Activated CD4-positive, alpha-beta T cell treated with anti-CD3 and anti-CD28 coated beads for 36 hours (primary cell): ENCODE results near the gene SH3GL1. TPM values are rescaled to one million over a fixed set of nuclear protein-coding genes. Genes with fewer than 3 reads are reported as not detected.

Experiments used
- ATAC-seq: fragments of 200-7000 bp; cut with Tn5 transposase; one replicate; pipeline ENCODE4 v1.10.0; 2021; ENCODE audit warnings: mild to moderate bottlenecking, moderate library complexity
- CTCF ChIA-PET: fragments of 350-600 bp; sonication (Branson Sonifier 250); formaldehyde crosslinking; loops from one replicate; lab custom pipeline; 2021; ENCODE audit warnings: antibody characterized with exemption; lab: Charles Lee
- POLR2A ChIA-PET: fragments of 350-600 bp; sonication (Branson Sonifier 250); formaldehyde crosslinking; loops from one replicate; lab custom pipeline; 2021; ENCODE audit warnings: antibody characterized with exemption, inconsistent platforms; lab: Charles Lee
- DNase-seq: peaks from one replicate; pipeline ENCODE4 v3.0.0-alpha.2; 2020
- H3K27ac Mint-ChIP-seq: one replicate; pipeline ENCODE4 v1.8.0; 2021; ENCODE audit warnings: mixed read lengths
- H3K27me3 Mint-ChIP-seq: one replicate; pipeline ENCODE4 v1.8.0; 2021; ENCODE audit warnings: mixed read lengths
- H3K36me3 Mint-ChIP-seq: one replicate; pipeline ENCODE4 v1.8.0; 2021; ENCODE audit warnings: low read depth, mixed read lengths
- H3K4me1 Mint-ChIP-seq: one replicate; pipeline ENCODE4 v1.8.0; 2021; ENCODE audit warnings: mixed read lengths
- H3K4me3 Mint-ChIP-seq: one replicate; pipeline ENCODE4 v1.8.0; 2021; ENCODE audit warnings: mild to moderate bottlenecking, moderate library complexity, mixed read lengths
- H3K9me3 Mint-ChIP-seq: one replicate; pipeline ENCODE4 v1.8.0; 2021; ENCODE audit warnings: low read depth, mixed read lengths
- intact Hi-C, 2 experiments: fragments of 100-400 bp; cut with DNase I in 1 of 2; cut with micrococcal nuclease in 1 of 2; formaldehyde crosslinking; loops; one replicate each; pipeline versions ENCODE4 v1.14.2 to v1.15.1; 2022 to 2024; cut with DNase I, micrococcal nuclease
- total RNA-seq, 2 experiments: library from RNA; stranded (reverse); gene quantifications; one replicate each; pipeline ENCODE4 v1.2.3, GENCODE V29; 2021

The SH3GL1 gene
- total RNA-seq, 2 experiments from 2014 or later = 42.0 to 46.8 TPM

GRCh38 chr19:4430760-4431159 lies 30.4 kb upstream of the SH3GL1 start:
- peaks cover 51% of the 10 kb centered on the region for H3K36me3 Mint-ChIP-seq
- POLR2A ChIA-PET = no interaction called here
- H3K4me1 Mint-ChIP-seq = no peaks in the 10 kb centered on the region
- ATAC-seq (no peak), DNase-seq (no peak)
- intact Hi-C loops = no loop called here
- H3K27ac Mint-ChIP-seq = no peak overlapping the region
- H3K27me3 Mint-ChIP-seq = no peaks in the 10 kb centered on the region
- no peaks in the 10 kb centered on the region for H3K9me3 Mint-ChIP-seq
- CTCF ChIA-PET = no interaction called here
- H3K4me3 Mint-ChIP-seq = no peak overlapping the region

- H3K36me3 Mint-ChIP-seq = peaks cover 51% of the 10 kb centered on the region
- no peaks in the 10 kb centered on the region for H3K9me3 Mint-ChIP-seq
- H3K27me3 Mint-ChIP-seq = no peaks in the 10 kb centered on the region
- ChIA-PET POLR2A (no interaction called here), CTCF (interaction anchor here (0.6 to 1.0 kb wide), 3 partner anchors 10 to 181 kb away, joined by 3 to 4 read pairs (median 3); no protein-coding TSS in a partner anchor)
- H3K4me3 Mint-ChIP-seq = no peak overlapping the region
- no peaks in the 10 kb centered on the region for H3K4me1 Mint-ChIP-seq
- DNase-seq (no peak), ATAC-seq (no peak)
- H3K27ac Mint-ChIP-seq = no peak overlapping the region
- intact Hi-C loops = no loop called here
These were observed 29.4 kb upstream of the SH3GL1 start for GRCh38 chr19:4429771-4430171.

GRCh38 chr19:4429256-4429655 lies 28.9 kb upstream of the SH3GL1 start:
- intact Hi-C loops = no loop called here
- Mint-ChIP-seq H3K27ac (no peak overlapping the region), H3K27me3 (no peaks in the 10 kb centered on the region), H3K36me3 (peaks cover 47% of the 10 kb centered on the region), H3K4me3 (no peak overlapping the region), H3K4me1 (no peaks in the 10 kb centered on the region), H3K9me3 (no peaks in the 10 kb centered on the region)
- ATAC-seq (no peak), DNase-seq (no peak)
- CTCF ChIA-PET = interaction anchor here (0.6 to 1.0 kb wide), 3 partner anchors 10 to 180 kb away, joined by 3 to 4 read pairs (median 3); no protein-coding TSS in a partner anchor
- POLR2A ChIA-PET = interaction anchor here (0.7 kb wide), 1 partner anchor 467 kb away, joined by 3 read pairs; no protein-coding TSS in a partner anchor

DNA sequence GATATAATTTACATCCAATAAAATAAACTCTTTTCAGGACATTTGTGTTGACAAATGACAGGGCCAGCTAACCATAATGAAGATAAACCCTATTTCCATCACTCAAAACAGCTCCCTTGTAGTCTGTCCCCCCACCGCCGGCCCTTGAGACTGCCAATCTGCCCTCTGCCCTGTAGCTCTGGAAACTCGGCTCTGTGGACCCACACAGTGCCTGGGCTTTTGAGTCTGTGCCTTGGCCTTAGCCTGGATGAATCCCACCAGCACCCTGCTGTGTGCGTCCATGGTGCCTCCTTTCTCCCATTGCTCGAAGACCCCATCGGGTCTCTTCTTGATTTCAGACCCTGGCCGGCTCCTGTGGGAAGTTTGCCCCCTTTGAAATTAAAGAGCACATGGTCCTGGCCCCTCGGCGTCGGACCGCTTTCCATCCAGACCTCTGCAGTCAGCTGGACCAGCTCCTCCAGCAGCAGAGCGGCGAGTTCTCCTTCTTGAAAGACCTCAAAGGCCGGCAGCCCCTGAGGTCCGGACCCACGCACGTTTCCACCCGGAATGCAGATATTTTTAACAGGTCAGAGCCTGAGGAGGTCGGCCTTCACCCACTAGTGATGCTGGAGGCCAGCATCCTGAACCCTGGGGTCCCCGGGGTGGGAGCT lies 28.1 kb upstream of the SH3GL1 start:
- Mint-ChIP-seq H3K36me3 (peaks cover 54% of the 10 kb centered on the region), H3K27me3 (no peaks in the 10 kb centered on the region), H3K4me1 (no peaks in the 10 kb centered on the region), H3K27ac (no peak overlapping the region), H3K9me3 (no peaks in the 10 kb centered on the region), H3K4me3 (no peak overlapping the region)
- ChIA-PET POLR2A (interaction anchor here (0.7 kb wide), 1 partner anchor 468 kb away, joined by 3 read pairs; no protein-coding TSS in a partner anchor), CTCF (interaction anchor here (0.7 kb wide), 1 partner anchor 66 kb away, joined by 3 read pairs; no protein-coding TSS in a partner anchor)
- DNase-seq = no peak
- no peak for ATAC-seq
- intact Hi-C loops = no loop called here

DNA sequence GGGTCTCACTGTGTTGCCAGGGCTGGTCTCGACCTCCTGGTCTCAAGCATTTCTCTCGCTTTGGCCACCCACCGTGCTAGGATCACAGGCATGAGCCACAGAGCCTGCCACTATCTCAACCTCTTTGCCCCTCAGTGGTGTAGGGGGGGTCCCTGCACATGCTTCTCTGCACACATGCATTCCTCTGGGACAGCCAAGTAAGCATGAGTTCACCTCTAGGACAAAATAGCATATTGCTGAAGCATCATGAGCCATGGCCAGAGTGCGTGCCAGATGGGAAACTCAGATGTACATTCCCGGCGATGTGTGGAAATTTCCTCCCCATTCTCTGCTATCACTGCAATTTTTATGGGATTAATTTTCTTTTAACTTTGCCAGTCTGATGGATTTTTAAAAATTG lies 25.2 kb upstream of the SH3GL1 start:
- Mint-ChIP-seq H3K4me3 (no peak overlapping the region), H3K9me3 (no peaks in the 10 kb centered on the region), H3K36me3 (peaks cover 42% of the 10 kb centered on the region), H3K27me3 (no peaks in the 10 kb centered on the region), H3K27ac (no peak overlapping the region), H3K4me1 (no peaks in the 10 kb centered on the region)
- CTCF ChIA-PET = no interaction called here
- ATAC-seq = no peak
- POLR2A ChIA-PET = no interaction called here
- no peak for DNase-seq
- intact Hi-C loops = no loop called here

DNA sequence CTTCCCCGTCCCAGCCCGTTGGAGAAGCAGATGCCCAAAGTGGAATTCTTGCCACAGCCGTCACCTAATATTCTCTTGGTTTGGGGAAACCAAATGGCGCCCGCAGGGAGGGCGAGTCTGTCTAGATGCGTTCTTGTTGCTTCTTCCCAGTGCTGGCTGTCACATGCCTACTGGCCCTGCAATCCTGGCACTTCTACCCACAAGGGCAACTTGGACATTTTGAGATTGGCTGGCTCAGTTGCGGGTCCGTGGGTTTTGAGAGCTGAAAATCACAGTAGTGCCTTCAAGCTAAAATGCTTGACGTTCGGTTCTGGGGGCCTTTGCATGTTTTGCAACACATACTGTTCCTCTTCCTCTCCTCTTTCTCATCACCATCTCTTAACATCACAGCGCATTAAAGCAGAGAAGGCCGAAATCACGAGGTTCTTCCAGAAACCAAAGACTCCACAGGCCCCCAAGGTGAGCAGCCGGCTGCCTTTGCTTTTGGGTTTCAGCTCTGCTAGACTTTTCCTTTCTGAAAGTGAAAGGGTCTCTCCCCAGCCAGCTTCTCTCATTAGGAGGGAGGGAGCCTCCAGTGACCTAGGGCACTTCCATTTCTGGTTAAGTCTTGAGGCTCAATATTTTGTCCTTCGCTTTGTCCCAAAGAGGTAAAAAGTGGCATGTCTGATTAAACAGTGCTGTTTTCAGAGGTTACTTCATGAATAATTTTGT lies 23.2 kb upstream of the SH3GL1 start:
- DNase-seq (no peak), ATAC-seq (no peak)
- intact Hi-C loops = no loop called here
- Mint-ChIP-seq H3K9me3 (no peaks in the 10 kb centered on the region), H3K27ac (no peak overlapping the region), H3K4me3 (no peak overlapping the region), H3K4me1 (no peaks in the 10 kb centered on the region), H3K36me3 (peaks cover 31% of the 10 kb centered on the region), H3K27me3 (no peaks in the 10 kb centered on the region)
- POLR2A ChIA-PET = no interaction called here
- CTCF ChIA-PET = interaction anchor here (0.6 kb wide), 1 partner anchor 201 kb away, joined by 3 read pairs; no protein-coding TSS in a partner anchor

- ChIA-PET CTCF (no interaction called here), POLR2A (interaction anchor here (0.6 to 0.9 kb wide), 2 partner anchors 9 to 160 kb away, joined by 3 to 6 read pairs; no protein-coding TSS in a partner anchor)
- H3K27ac Mint-ChIP-seq = no peak overlapping the region
- ATAC-seq (no peak), DNase-seq (no peak)
- H3K27me3 Mint-ChIP-seq = no peaks in the 10 kb centered on the region
- no peak overlapping the region for H3K4me3 Mint-ChIP-seq
- H3K36me3 Mint-ChIP-seq = peaks cover 47% of the 10 kb centered on the region
- intact Hi-C loops = no loop called here
- H3K9me3 Mint-ChIP-seq = no peaks in the 10 kb centered on the region
- H3K4me1 Mint-ChIP-seq = no peaks in the 10 kb centered on the region
These were observed 15.9 kb upstream of the SH3GL1 start for GRCh38 chr19:4416268-4416667.

- H3K9me3 Mint-ChIP-seq = no peaks in the 10 kb centered on the region
- peaks cover 47% of the 10 kb centered on the region for H3K36me3 Mint-ChIP-seq
- intact Hi-C loops = no loop called here
- no peak overlapping the region for H3K4me3 Mint-ChIP-seq
- H3K27ac Mint-ChIP-seq = no peak overlapping the region
- ATAC-seq = no peak
- CTCF ChIA-PET = interaction anchor here (0.7 to 0.9 kb wide), 2 partner anchors 22 to 148 kb away, joined by 3 read pairs; no protein-coding TSS in a partner anchor
- no peaks in the 10 kb centered on the region for H3K4me1 Mint-ChIP-seq
- no peaks in the 10 kb centered on the region for H3K27me3 Mint-ChIP-seq
- no peak for DNase-seq
- POLR2A ChIA-PET = interaction anchor here (0.6 kb wide), 1 partner anchor 18 kb away, joined by 3 read pairs; no protein-coding TSS in a partner anchor
These were observed 15.0 kb upstream of the SH3GL1 start for GRCh38 chr19:4415352-4415751.

DNA sequence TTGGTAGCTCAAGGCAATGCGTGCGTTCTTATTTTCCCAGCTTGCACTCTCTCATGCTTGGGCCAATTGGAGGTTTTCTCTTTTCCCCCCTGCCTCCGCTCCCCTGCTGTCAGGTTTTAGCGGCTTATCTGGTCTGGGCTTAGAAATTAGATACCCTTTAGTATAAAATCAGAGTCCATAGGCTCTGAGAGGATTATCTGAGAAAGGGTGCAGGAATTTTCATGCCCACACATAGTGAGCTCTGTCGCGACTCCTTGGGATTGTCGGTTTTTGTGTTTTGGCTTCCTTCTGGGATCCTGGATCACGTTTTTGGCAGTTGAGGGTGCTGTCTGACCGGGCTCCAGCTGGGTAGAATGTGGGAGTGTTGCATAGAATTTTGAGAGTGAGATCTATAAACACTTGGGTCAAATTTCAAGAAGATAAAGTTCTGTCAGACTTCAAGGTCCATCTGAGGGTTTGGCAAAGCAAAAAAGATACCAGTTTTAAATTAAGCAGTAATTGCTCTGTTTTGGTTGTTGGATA lies 14.5 kb upstream of the SH3GL1 start:
- CTCF ChIA-PET = interaction anchor here (0.7 to 0.9 kb wide), 2 partner anchors 22 to 148 kb away, joined by 3 read pairs; no protein-coding TSS in a partner anchor
- Mint-ChIP-seq H3K9me3 (no peaks in the 10 kb centered on the region), H3K4me1 (no peaks in the 10 kb centered on the region), H3K27ac (no peak overlapping the region), H3K4me3 (no peak overlapping the region), H3K27me3 (no peaks in the 10 kb centered on the region), H3K36me3 (peaks cover 47% of the 10 kb centered on the region)
- POLR2A ChIA-PET = interaction anchor here (0.6 kb wide), 3 partner anchors 13 to 35 kb away, joined by 3 to 4 read pairs (median 3); partner anchors contain the start of gene CHAF1A
- intact Hi-C loops = no loop called here
- DNase-seq (no peak), ATAC-seq (no peak)

DNA sequence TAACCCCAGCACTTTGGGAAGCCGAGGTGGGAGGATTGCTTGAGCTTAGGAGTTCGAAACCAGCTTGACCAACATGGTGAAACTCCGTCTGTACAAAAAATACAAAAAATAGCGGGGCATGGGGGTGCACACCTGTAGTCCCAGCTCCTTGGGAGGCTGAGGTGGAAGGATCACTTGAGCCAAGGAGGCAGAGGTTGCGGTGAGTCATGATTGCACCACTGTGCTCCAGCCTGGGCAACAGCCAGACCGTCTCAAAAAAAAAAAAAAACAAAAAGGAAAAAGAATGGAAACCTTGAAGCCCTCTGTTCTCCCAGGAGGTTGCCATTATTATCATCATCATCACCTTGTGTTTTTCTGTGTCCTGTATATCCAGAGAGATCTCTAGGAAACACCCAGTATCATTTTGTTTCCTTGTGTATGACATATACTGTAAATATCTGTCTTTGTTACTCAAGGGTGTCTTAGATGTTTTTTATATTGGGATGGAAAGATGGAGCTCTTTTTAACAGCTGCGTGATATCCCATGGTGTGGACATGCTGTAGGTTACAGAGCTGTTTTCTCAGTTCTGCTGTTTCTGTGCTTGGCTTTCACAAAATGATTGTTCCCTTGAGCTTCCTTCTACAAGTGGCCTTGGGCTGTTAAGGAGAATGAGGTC lies 13.9 kb upstream of the SH3GL1 start:
- peaks cover 50% of the 10 kb centered on the region for H3K36me3 Mint-ChIP-seq
- no peak for ATAC-seq
- H3K9me3 Mint-ChIP-seq = no peaks in the 10 kb centered on the region
- ChIA-PET CTCF (interaction anchor here (0.9 kb wide), 1 partner anchor 147 kb away, joined by 3 read pairs; no protein-coding TSS in a partner anchor), POLR2A (interaction anchor here (0.6 kb wide), 2 partner anchors 12 to 36 kb away, joined by 3 to 4 read pairs; partner anchors contain the start of gene CHAF1A)
- H3K4me3 Mint-ChIP-seq = no peak overlapping the region
- H3K27ac Mint-ChIP-seq = no peak overlapping the region
- no peaks in the 10 kb centered on the region for H3K4me1 Mint-ChIP-seq
- H3K27me3 Mint-ChIP-seq = no peaks in the 10 kb centered on the region
- intact Hi-C loops = no loop called here
- no peak for DNase-seq

DNA sequence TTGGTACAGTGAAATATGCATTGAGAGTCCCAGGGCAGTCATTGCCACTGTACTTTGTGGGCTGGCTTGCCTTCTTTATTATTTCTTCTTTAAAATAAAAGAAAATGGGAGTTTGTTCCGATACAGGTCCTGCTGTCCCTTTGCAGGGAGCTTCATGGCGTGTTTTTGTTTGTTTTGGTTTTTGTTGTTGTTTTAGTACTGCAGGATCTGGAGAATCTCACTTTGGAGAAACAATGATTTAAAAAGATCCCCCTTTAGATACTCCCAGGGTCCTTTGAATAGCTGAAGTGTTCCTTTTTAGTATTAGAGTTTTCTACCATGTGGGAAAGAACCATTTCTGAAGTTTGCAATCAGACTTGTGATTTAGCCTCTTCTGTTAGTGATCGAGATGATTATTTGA lies 13.2 kb upstream of the SH3GL1 start:
- Mint-ChIP-seq H3K9me3 (no peaks in the 10 kb centered on the region), H3K4me3 (no peak overlapping the region), H3K27me3 (no peaks in the 10 kb centered on the region), H3K4me1 (no peaks in the 10 kb centered on the region), H3K36me3 (peaks cover 56% of the 10 kb centered on the region), H3K27ac (no peak overlapping the region)
- ATAC-seq (no peak), DNase-seq (no peak)
- ChIA-PET CTCF (no interaction called here), POLR2A (no interaction called here)
- intact Hi-C loops = no loop called here
